ENCODE measurements around the gene KATNB1. TPM values are rescaled to one million over a fixed set of nuclear protein-coding genes. Genes with fewer than 3 reads are reported as not detected.

Gene KATNB1
- total RNA-seq, 1 donor from 2014 or later: 24.9 TPM

- H3K36me3 Mint-ChIP-seq: peaks cover 4% of the 10 kb centered on the region
- H3K27me3 Mint-ChIP-seq (ENCODE audit: low read depth): no peaks in the 10 kb centered on the region
- TF ChIP-seq CTCF (IDR thresholded peaks at IDR 0.05; ENCODE audit: unreplicated experiment): no peak
- no peaks in the 10 kb centered on the region for H3K9me3 Mint-ChIP-seq
- no peak for DNase-seq (ENCODE audit: low spot score in 2 of 2, unreplicated experiment in 2 of 2)
- peaks cover 25% of the 10 kb centered on the region for H3K4me1 Mint-ChIP-seq
- no peak overlapping the region for H3K4me3 Mint-ChIP-seq
- H3K27ac Mint-ChIP-seq: no peak overlapping the region
These were observed 5.0 kb downstream of the KATNB1 start for GRCh38 chr16:57740423-57741071.

GRCh38 chr16:57741660-57742191 is 6.2 kb downstream of the KATNB1 start:
- no peak for TF ChIP-seq CTCF (IDR thresholded peaks at IDR 0.05; ENCODE audit: unreplicated experiment)
- Mint-ChIP-seq H3K9me3 (peaks cover 6% of the 10 kb centered on the region), H3K36me3 (peaks cover 12% of the 10 kb centered on the region), H3K4me3 (no peak overlapping the region), H3K27ac (no peak overlapping the region), H3K4me1 (peaks cover 13% of the 10 kb centered on the region), H3K27me3 (ENCODE audit: low read depth) (no peaks in the 10 kb centered on the region)
- DNase-seq (ENCODE audit: low spot score in 2 of 2, unreplicated experiment in 2 of 2): no peak

- H3K27ac Mint-ChIP-seq: no peak overlapping the region
- TF ChIP-seq CTCF (IDR thresholded peaks at IDR 0.05; ENCODE audit: unreplicated experiment): no peak
- DNase-seq (ENCODE audit: low spot score in 2 of 2, unreplicated experiment in 2 of 2): no peak
- H3K4me3 Mint-ChIP-seq: no peak overlapping the region
- peaks cover 6% of the 10 kb centered on the region for H3K9me3 Mint-ChIP-seq
- H3K4me1 Mint-ChIP-seq: peaks cover 5% of the 10 kb centered on the region
- H3K27me3 Mint-ChIP-seq (ENCODE audit: low read depth): no peaks in the 10 kb centered on the region
- H3K36me3 Mint-ChIP-seq: peaks cover 14% of the 10 kb centered on the region
These were observed 7.0 kb downstream of the KATNB1 start for GRCh38 chr16:57742543-57742942.

GRCh38 chr16:57743458-57743857 is 7.9 kb downstream of the KATNB1 start:
- peak; percentile 20 for TF ChIP-seq CTCF (IDR thresholded peaks at IDR 0.05; ENCODE audit: unreplicated experiment)
- peaks cover 3% of the 10 kb centered on the region for H3K4me1 Mint-ChIP-seq
- H3K4me3 Mint-ChIP-seq: no peak overlapping the region
- H3K36me3 Mint-ChIP-seq: peaks cover 14% of the 10 kb centered on the region
- DNase-seq (ENCODE audit: low spot score in 2 of 2, unreplicated experiment in 2 of 2): no peak
- peaks cover 6% of the 10 kb centered on the region for H3K9me3 Mint-ChIP-seq
- H3K27me3 Mint-ChIP-seq (ENCODE audit: low read depth): no peaks in the 10 kb centered on the region
- no peak overlapping the region for H3K27ac Mint-ChIP-seq

- peaks cover 6% of the 10 kb centered on the region for H3K4me1 Mint-ChIP-seq
- H3K27me3 Mint-ChIP-seq (ENCODE audit: low read depth): no peaks in the 10 kb centered on the region
- no peak overlapping the region for H3K4me3 Mint-ChIP-seq
- H3K9me3 Mint-ChIP-seq: peaks cover 6% of the 10 kb centered on the region
- DNase-seq (ENCODE audit: low spot score in 2 of 2, unreplicated experiment in 2 of 2): no peak
- H3K36me3 Mint-ChIP-seq: peaks cover 14% of the 10 kb centered on the region
- no peak for TF ChIP-seq CTCF (IDR thresholded peaks at IDR 0.05; ENCODE audit: unreplicated experiment)
- H3K27ac Mint-ChIP-seq: no peak overlapping the region
These were observed 8.5 kb downstream of the KATNB1 start for GRCh38 chr16:57743886-57744641.

Data from mesothelial cell of epicardium (in vitro differentiated cells).